ENCODE data around the gene EMILIN2.
"Not testable (repeated sequence)": the region's sequence is repeated elsewhere in the genome, so short reads cannot be mapped to it uniquely, and the experiment has no call there.

Gene EMILIN2

GRCh38 chr18:2836118-2836517 lies 10.7 kb upstream of the EMILIN2 start:
- H2BK120ac ChIP-seq (ENCODE audit: low read depth, low read length); H3K4me2 ChIP-seq (ENCODE audit: low read length); H3K27ac ChIP-seq (ENCODE audit: low read depth, low read length); H2BK5ac ChIP-seq (ENCODE audit: low read length); H3K56ac ChIP-seq (ENCODE audit: low read length); H2BK15ac ChIP-seq (replicated peaks; ENCODE audit: low read depth); H3K79me1 ChIP-seq (ENCODE audit: low read length); H3K4me3 ChIP-seq (ENCODE audit: low read length); H3K27me3 ChIP-seq (ENCODE audit: insufficient read depth, low read length, poor library complexity); H3K36me3 ChIP-seq (ENCODE audit: control insufficient read depth, insufficient read depth, low read length); H3K4ac ChIP-seq (ENCODE audit: low read depth, low read length); H3K79me2 ChIP-seq (ENCODE audit: control insufficient read depth, insufficient read depth, low read length); DNase-seq; H3K23ac ChIP-seq (ENCODE audit: low read length); H3K4me1 ChIP-seq (ENCODE audit: control insufficient read depth, low read depth, low read length); H4K8ac ChIP-seq (ENCODE audit: low read depth, low read length); H2AK5ac ChIP-seq (ENCODE audit: low read length); H4K5ac ChIP-seq (ENCODE audit: low read length); H3K18ac ChIP-seq (ENCODE audit: low read length); H3K9ac ChIP-seq (ENCODE audit: low read length): not testable (repeated sequence)
- WGBS (ENCODE audit: extremely low coverage, insufficient coverage, low lambda C conversion rate): no CpG with 5 or more reads among the region's 3 CpGs

GRCh38 chr18:2837290-2837689 lies 9.5 kb upstream of the EMILIN2 start:
- not testable (repeated sequence) for H3K9ac ChIP-seq (ENCODE audit: low read length)

DNA sequence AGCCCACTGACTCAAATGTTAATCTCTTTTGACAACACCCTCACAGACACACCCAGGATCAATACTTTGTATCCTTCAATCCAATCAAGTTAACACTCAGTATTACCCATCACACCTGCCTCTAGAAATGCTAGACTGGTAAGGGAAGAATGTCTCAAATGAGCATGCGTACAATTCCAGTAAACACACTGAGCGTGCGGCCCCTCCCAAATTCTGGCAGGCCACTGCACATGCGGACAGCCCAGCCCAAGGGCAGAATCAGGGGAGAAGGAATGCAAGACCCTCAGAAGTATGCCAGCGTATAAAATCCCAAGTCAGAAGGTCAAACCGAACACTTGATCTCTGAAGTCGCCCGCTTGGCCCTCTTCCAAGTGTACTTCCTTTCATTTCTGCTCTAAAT lies 7.6 kb upstream of the EMILIN2 start:
- H3K27me3 ChIP-seq (ENCODE audit: insufficient read depth, low read length, poor library complexity): no peaks in the 10 kb centered on the region
- no peak overlapping the region for H3K18ac ChIP-seq (ENCODE audit: low read length)
- no peak overlapping the region for H2BK120ac ChIP-seq (ENCODE audit: low read depth, low read length)
- H3K4me1 ChIP-seq (ENCODE audit: control insufficient read depth, low read depth, low read length): no peaks in the 10 kb centered on the region
- H3K36me3 ChIP-seq (ENCODE audit: control insufficient read depth, insufficient read depth, low read length): no peaks in the 10 kb centered on the region
- no peak overlapping the region for H2BK5ac ChIP-seq (ENCODE audit: low read length)
- no peak overlapping the region for H3K27ac ChIP-seq (ENCODE audit: low read depth, low read length)
- no peak for DNase-seq
- no peak overlapping the region for H3K9ac ChIP-seq (ENCODE audit: low read length)
- no peak overlapping the region for H3K4me3 ChIP-seq (ENCODE audit: low read length)
- H4K5ac ChIP-seq (ENCODE audit: low read length): no peak overlapping the region
- WGBS (ENCODE audit: extremely low coverage, insufficient coverage, low lambda C conversion rate): no CpG with 5 or more reads among the region's 8 CpGs
- H3K4me2 ChIP-seq (ENCODE audit: low read length): no peak overlapping the region
- no peaks in the 10 kb centered on the region for H3K79me2 ChIP-seq (ENCODE audit: control insufficient read depth, insufficient read depth, low read length)
- no peak overlapping the region for H3K4ac ChIP-seq (ENCODE audit: low read depth, low read length)
- H3K56ac ChIP-seq (ENCODE audit: low read length): no peak overlapping the region
- H2AK5ac ChIP-seq (ENCODE audit: low read length): no peak overlapping the region
- no peaks in the 10 kb centered on the region for H3K79me1 ChIP-seq (ENCODE audit: low read length)
- H3K23ac ChIP-seq (ENCODE audit: low read length): no peak overlapping the region
- H2BK15ac ChIP-seq (replicated peaks; ENCODE audit: low read depth): no peak overlapping the region
- H4K8ac ChIP-seq (ENCODE audit: low read depth, low read length): no peak overlapping the region

More at GRCh38 chr18:2837290-2837689, 9.5 kb upstream of the EMILIN2 start:
- H3K4me1 ChIP-seq (ENCODE audit: control insufficient read depth, low read depth, low read length); H2AK5ac ChIP-seq (ENCODE audit: low read length); H4K8ac ChIP-seq (ENCODE audit: low read depth, low read length); H3K79me2 ChIP-seq (ENCODE audit: control insufficient read depth, insufficient read depth, low read length); H3K4ac ChIP-seq (ENCODE audit: low read depth, low read length); H3K23ac ChIP-seq (ENCODE audit: low read length); H2BK15ac ChIP-seq (replicated peaks; ENCODE audit: low read depth); H3K27ac ChIP-seq (ENCODE audit: low read depth, low read length); H3K56ac ChIP-seq (ENCODE audit: low read length); H3K4me2 ChIP-seq (ENCODE audit: low read length); DNase-seq; H2BK120ac ChIP-seq (ENCODE audit: low read depth, low read length); H2BK5ac ChIP-seq (ENCODE audit: low read length); H3K27me3 ChIP-seq (ENCODE audit: insufficient read depth, low read length, poor library complexity); H3K18ac ChIP-seq (ENCODE audit: low read length); H3K79me1 ChIP-seq (ENCODE audit: low read length); H4K5ac ChIP-seq (ENCODE audit: low read length); H3K4me3 ChIP-seq (ENCODE audit: low read length); H3K36me3 ChIP-seq (ENCODE audit: control insufficient read depth, insufficient read depth, low read length): not testable (repeated sequence)

DNA sequence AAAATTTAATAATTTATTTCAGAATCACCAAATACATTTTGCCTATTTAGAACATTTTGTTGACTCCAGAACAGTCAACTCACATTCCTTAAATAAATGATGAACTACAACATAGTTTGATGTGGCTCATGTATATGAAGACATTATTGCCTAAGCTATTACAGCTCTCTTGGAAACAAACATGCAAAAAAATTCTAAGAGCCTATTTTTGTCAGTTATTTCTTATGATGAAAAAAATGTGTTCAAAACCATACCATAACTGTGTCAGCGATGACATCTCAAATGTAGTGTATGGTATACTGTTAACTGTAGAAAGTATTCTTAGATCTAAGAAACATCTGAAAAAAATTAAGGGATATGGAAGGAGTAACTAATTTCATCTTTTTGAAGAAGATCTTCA lies 6.3 kb upstream of the EMILIN2 start:
- Histone ChIP-seq H3K56ac (ENCODE audit: low read length) (no peak overlapping the region), H2AK5ac (ENCODE audit: low read length) (no peak overlapping the region), H3K4ac (ENCODE audit: low read depth, low read length) (no peak overlapping the region), H3K27ac (ENCODE audit: low read depth, low read length) (no peak overlapping the region), H3K36me3 (ENCODE audit: control insufficient read depth, insufficient read depth, low read length) (no peaks in the 10 kb centered on the region), H4K8ac (ENCODE audit: low read depth, low read length) (no peak overlapping the region), H3K9ac (ENCODE audit: low read length) (no peak overlapping the region), H3K27me3 (ENCODE audit: insufficient read depth, low read length, poor library complexity) (no peaks in the 10 kb centered on the region), H2BK5ac (ENCODE audit: low read length) (no peak overlapping the region), H2BK15ac (replicated peaks; ENCODE audit: low read depth) (no peak overlapping the region), H3K18ac (ENCODE audit: low read length) (no peak overlapping the region), H2BK120ac (ENCODE audit: low read depth, low read length) (no peak overlapping the region), H3K79me2 (ENCODE audit: control insufficient read depth, insufficient read depth, low read length) (no peaks in the 10 kb centered on the region), H3K4me2 (ENCODE audit: low read length) (no peak overlapping the region), H3K4me1 (ENCODE audit: control insufficient read depth, low read depth, low read length) (no peaks in the 10 kb centered on the region), H3K4me3 (ENCODE audit: low read length) (no peak overlapping the region), H4K5ac (ENCODE audit: low read length) (no peak overlapping the region), H3K23ac (ENCODE audit: low read length) (no peak overlapping the region), H3K79me1 (ENCODE audit: low read length) (no peaks in the 10 kb centered on the region)
- WGBS (ENCODE audit: extremely low coverage, insufficient coverage, low lambda C conversion rate): no CpG with 5 or more reads among the region's 1 CpG
- no peak for DNase-seq

DNA sequence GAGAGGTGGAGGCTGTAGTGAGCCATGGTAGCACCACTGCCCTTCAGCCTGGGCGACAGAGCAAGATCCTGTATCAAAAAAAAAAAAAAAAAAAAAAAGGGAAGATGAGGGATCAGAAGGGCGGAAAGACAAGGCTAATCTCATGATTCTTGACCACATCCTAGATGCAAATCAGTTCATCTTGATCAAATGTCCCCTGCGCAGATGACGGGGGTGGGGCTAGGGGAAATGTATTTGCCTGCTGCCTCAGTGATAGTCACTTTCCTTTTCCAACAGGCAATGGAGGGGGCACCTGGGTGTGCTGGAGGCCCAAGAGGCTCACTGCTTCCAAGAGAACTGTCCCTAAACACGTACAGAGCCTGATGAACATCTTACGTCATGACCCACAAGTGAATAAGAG lies 3.7 kb upstream of the EMILIN2 start:
- H3K4me1 ChIP-seq (ENCODE audit: control insufficient read depth, low read depth, low read length): no peaks in the 10 kb centered on the region
- H3K27ac ChIP-seq (ENCODE audit: low read depth, low read length): no peak overlapping the region
- no peak overlapping the region for H3K4ac ChIP-seq (ENCODE audit: low read depth, low read length)
- no peak overlapping the region for H2BK5ac ChIP-seq (ENCODE audit: low read length)
- no peaks in the 10 kb centered on the region for H3K79me2 ChIP-seq (ENCODE audit: control insufficient read depth, insufficient read depth, low read length)
- H3K18ac ChIP-seq (ENCODE audit: low read length): no peak overlapping the region
- H4K8ac ChIP-seq (ENCODE audit: low read depth, low read length): no peak overlapping the region
- WGBS (ENCODE audit: extremely low coverage, insufficient coverage, low lambda C conversion rate): no CpG with 5 or more reads among the region's 6 CpGs
- no peak overlapping the region for H3K4me3 ChIP-seq (ENCODE audit: low read length)
- H2BK120ac ChIP-seq (ENCODE audit: low read depth, low read length): no peak overlapping the region
- H2BK15ac ChIP-seq (replicated peaks; ENCODE audit: low read depth): no peak overlapping the region
- H3K56ac ChIP-seq (ENCODE audit: low read length): no peak overlapping the region
- H3K23ac ChIP-seq (ENCODE audit: low read length): no peak overlapping the region
- no peak overlapping the region for H2AK5ac ChIP-seq (ENCODE audit: low read length)
- H3K36me3 ChIP-seq (ENCODE audit: control insufficient read depth, insufficient read depth, low read length): no peaks in the 10 kb centered on the region
- H3K27me3 ChIP-seq (ENCODE audit: insufficient read depth, low read length, poor library complexity): peaks cover 2% of the 10 kb centered on the region
- H4K5ac ChIP-seq (ENCODE audit: low read length): no peak overlapping the region
- no peak overlapping the region for H3K4me2 ChIP-seq (ENCODE audit: low read length)
- H3K9ac ChIP-seq (ENCODE audit: low read length): no peak overlapping the region
- no peak for DNase-seq
- no peaks in the 10 kb centered on the region for H3K79me1 ChIP-seq (ENCODE audit: low read length)

- Histone ChIP-seq H3K4me3 (ENCODE audit: low read length) (no peak overlapping the region), H3K4ac (ENCODE audit: low read depth, low read length) (no peak overlapping the region), H2BK120ac (ENCODE audit: low read depth, low read length) (no peak overlapping the region), H3K23ac (ENCODE audit: low read length) (no peak overlapping the region), H3K4me1 (ENCODE audit: control insufficient read depth, low read depth, low read length) (no peaks in the 10 kb centered on the region), H3K18ac (ENCODE audit: low read length) (no peak overlapping the region), H3K36me3 (ENCODE audit: control insufficient read depth, insufficient read depth, low read length) (no peaks in the 10 kb centered on the region), H3K9ac (ENCODE audit: low read length) (no peak overlapping the region), H3K79me1 (ENCODE audit: low read length) (no peaks in the 10 kb centered on the region), H3K27me3 (ENCODE audit: insufficient read depth, low read length, poor library complexity) (peaks cover 4% of the 10 kb centered on the region), H2BK5ac (ENCODE audit: low read length) (no peak overlapping the region), H3K4me2 (ENCODE audit: low read length) (no peak overlapping the region), H3K79me2 (ENCODE audit: control insufficient read depth, insufficient read depth, low read length) (no peaks in the 10 kb centered on the region), H4K8ac (ENCODE audit: low read depth, low read length) (no peak overlapping the region), H3K56ac (ENCODE audit: low read length) (no peak overlapping the region), H4K5ac (ENCODE audit: low read length) (no peak overlapping the region), H3K27ac (ENCODE audit: low read depth, low read length) (no peak overlapping the region), H2BK15ac (replicated peaks; ENCODE audit: low read depth) (no peak overlapping the region), H2AK5ac (ENCODE audit: low read length) (no peak overlapping the region)
- DNase-seq: no peak
- WGBS (ENCODE audit: extremely low coverage, insufficient coverage, low lambda C conversion rate): no CpG with 5 or more reads among the region's 4 CpGs
Observed at GRCh38 chr18:2845172-2845571, 1.6 kb upstream of the EMILIN2 start.

Measured in mesendoderm (in vitro differentiated cells).